PFSK-1 (cell line): ENCODE results near the gene FOXG1.

Experiments used
- FOXP2 ChIP-seq: optimal IDR thresholded peaks from 2 replicates; pipeline ENCODE3; 2011; ENCODE audit warnings: borderline replicate concordance, control low read depth, inconsistent platforms; ENCODE audit not compliant: insufficient read depth; ENCODE audit errors: extremely low read length, extremely low read depth
- POLR2AphosphoS5 ChIP-seq: IDR thresholded peaks from 2 replicates; pipeline ENCODE4 v1.6.1; 2012; ENCODE audit warnings: low read depth, mild to moderate bottlenecking, control low read depth, low read length, moderate library complexity
- REST ChIP-seq, 2 experiments: IDR thresholded peaks; 2 replicates each; pipeline versions ENCODE4 v1.6.1 to v1.8.0; 2011 to 2012; ENCODE audit warnings: low read depth in 2 of 2, low read length in 2 of 2, control low read depth in 1 of 2, inconsistent platforms in 1 of 2, mild to moderate bottlenecking in 1 of 2, moderate library complexity in 1 of 2; ENCODE audit not compliant: insufficient read depth in 1 of 2
- SIN3A ChIP-seq: IDR thresholded peaks from 2 replicates; pipeline ENCODE4 v1.6.1; 2012; ENCODE audit warnings: mild to moderate bottlenecking, low read length, moderate library complexity, borderline replicate concordance; ENCODE audit not compliant: insufficient read depth
- TAF1 ChIP-seq: IDR thresholded peaks from 2 replicates; pipeline ENCODE4 v1.6.1; 2012; ENCODE audit warnings: low read length, control low read depth, borderline replicate concordance; ENCODE audit not compliant: insufficient read depth

FOXG1 gene

GRCh38 chr14:28765169-28765830 lies 1.3 kb upstream of the FOXG1 start:
- TF ChIP-seq TAF1 = no peak
- no peak for TF ChIP-seq POLR2AphosphoS5
- TF ChIP-seq SIN3A = no peak
- no peak for TF ChIP-seq REST (IDR thresholded peaks at IDR 0.05; ENCODE audit: insufficient read depth in 1 of 2, low read depth in 2 of 2, low read length in 2 of 2)
- TF ChIP-seq FOXP2 = no peak

- TF ChIP-seq TAF1 = no peak
- no peak for TF ChIP-seq POLR2AphosphoS5
- TF ChIP-seq FOXP2 = no peak
- TF ChIP-seq REST (IDR thresholded peaks at IDR 0.05; ENCODE audit: insufficient read depth in 1 of 2, low read depth in 2 of 2, low read length in 2 of 2) = no peak
- no peak for TF ChIP-seq SIN3A
These were observed 637 bp upstream of the FOXG1 start for GRCh38 chr14:28765831-28766468.

DNA sequence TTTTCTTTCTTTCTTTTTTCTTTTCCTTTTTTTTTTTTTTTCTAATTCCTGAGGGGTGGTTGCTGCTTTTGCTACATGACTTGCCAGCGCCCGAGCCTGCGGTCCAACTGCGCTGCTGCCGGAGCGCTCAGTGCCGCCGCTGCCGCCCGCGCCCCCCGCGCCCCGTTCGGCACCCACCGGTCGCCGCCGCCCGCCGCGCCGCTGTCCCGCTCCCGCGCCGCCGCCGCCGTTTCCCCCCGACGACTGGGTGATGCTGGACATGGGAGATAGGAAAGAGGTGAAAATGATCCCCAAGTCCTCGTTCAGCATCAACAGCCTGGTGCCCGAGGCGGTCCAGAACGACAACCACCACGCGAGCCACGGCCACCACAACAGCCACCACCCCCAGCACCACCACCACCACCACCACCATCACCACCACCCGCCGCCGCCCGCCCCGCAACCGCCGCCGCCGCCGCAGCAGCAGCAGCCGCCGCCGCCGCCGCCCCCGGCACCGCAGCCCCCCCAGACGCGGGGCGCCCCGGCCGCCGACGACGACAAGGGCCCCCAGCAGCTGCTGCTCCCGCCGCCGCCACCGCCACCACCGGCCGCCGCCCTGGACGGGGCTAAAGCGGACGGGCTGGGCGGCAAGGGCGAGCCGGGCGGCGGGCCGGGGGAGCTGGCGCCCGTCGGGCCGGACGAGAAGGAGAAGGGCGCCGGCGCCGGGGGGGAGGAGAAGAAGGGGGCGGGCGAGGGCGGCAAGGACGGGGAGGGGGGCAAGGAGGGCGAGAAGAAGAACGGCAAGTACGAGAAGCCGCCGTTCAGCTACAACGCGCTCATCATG lies 654 bp downstream of the FOXG1 start:
- TF ChIP-seq TAF1 (no peak), FOXP2 (no peak), REST (IDR thresholded peaks at IDR 0.05; ENCODE audit: insufficient read depth in 1 of 2, low read depth in 2 of 2, low read length in 2 of 2) (no peak), POLR2AphosphoS5 (no peak), SIN3A (no peak)

DNA sequence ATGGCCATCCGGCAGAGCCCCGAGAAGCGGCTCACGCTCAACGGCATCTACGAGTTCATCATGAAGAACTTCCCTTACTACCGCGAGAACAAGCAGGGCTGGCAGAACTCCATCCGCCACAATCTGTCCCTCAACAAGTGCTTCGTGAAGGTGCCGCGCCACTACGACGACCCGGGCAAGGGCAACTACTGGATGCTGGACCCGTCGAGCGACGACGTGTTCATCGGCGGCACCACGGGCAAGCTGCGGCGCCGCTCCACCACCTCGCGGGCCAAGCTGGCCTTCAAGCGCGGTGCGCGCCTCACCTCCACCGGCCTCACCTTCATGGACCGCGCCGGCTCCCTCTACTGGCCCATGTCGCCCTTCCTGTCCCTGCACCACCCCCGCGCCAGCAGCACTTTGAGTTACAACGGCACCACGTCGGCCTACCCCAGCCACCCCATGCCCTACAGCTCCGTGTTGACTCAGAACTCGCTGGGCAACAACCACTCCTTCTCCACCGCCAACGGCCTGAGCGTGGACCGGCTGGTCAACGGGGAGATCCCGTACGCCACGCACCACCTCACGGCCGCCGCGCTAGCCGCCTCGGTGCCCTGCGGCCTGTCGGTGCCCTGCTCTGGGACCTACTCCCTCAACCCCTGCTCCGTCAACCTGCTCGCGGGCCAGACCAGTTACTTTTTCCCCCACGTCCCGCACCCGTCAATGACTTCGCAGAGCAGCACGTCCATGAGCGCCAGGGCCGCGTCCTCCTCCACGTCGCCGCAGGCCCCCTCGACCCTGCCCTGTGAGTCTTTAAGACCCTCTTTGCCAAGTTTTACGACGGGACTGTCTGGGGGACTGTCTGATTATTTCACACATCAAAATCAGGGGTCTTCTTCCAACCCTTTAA lies 1.5 kb downstream of the FOXG1 start:
- TF ChIP-seq POLR2AphosphoS5 (no peak), SIN3A (no peak), REST (IDR thresholded peaks at IDR 0.05; ENCODE audit: insufficient read depth in 1 of 2, low read depth in 2 of 2, low read length in 2 of 2) (no peak), TAF1 (no peak), FOXP2 (no peak)
